Vagina (tissue), 2 donors: ENCODE results near the gene OGFOD2.

Experiments used
- CTCF ChIP-seq, 3 experiments: fragments of 450-650 bp in 2 of 3; fragments of 200-600 bp in 1 of 3; sonication (generic) in 1 of 3; IDR thresholded peaks; one replicate each; pipeline ENCODE4 v1.5.1; 2017 to 2019; ENCODE audit warnings: antibody characterized with exemption in 3 of 3, mild to moderate bottlenecking in 2 of 3, moderate library complexity in 2 of 3
- POLR2A ChIP-seq, 2 donors: fragments of 450-650 bp; IDR thresholded peaks; one replicate each; pipeline ENCODE4 v1.6.1; 2017; ENCODE audit warnings: antibody characterized with exemption in 2 of 2, mild to moderate bottlenecking in 2 of 2, moderate library complexity in 2 of 2
- POLR2AphosphoS5 ChIP-seq, 2 donors: sonication (generic); formaldehyde crosslinking; IDR thresholded peaks; one replicate each; pipeline ENCODE4 v1.9.0; 2017; ENCODE audit warnings: antibody characterized with exemption in 2 of 2, mild to moderate bottlenecking in 2 of 2, low read depth in 1 of 2; ENCODE audit not compliant: insufficient read depth in 1 of 2

- TF ChIP-seq CTCF (IDR thresholded peaks at IDR 0.05), result no peak
- TF ChIP-seq POLR2AphosphoS5 (IDR thresholded peaks at IDR 0.05; ENCODE audit: insufficient read depth in 1 of 2, low read depth in 1 of 2), result no peak
- no peak for TF ChIP-seq POLR2A (IDR thresholded peaks at IDR 0.05)
These were observed 11.3 kb downstream of the OGFOD2 start for GRCh38 chr12:122986258-122986871.
